PC-9 (cell line): ENCODE measurements around the gene TEAD2.

Experiments
- CTCF ChIP-seq: fragments of 200-600 bp; sonication (generic); conservative IDR thresholded peaks from 2 replicates; pipeline ENCODE4 v1.6.1; 2017; ENCODE audit warnings: mixed run types, antibody characterized with exemption, mild to moderate bottlenecking, moderate library complexity
- EZH2 ChIP-seq: fragments of 200-600 bp; sonication (generic); IDR thresholded peaks from 2 replicates; pipeline ENCODE4 v1.8.0; 2017; ENCODE audit warnings: antibody characterized with exemption, low read depth

- TF ChIP-seq CTCF (no peak), EZH2 (no peak)
Measured at GRCh38 chr19:49349567-49349966, 12.6 kb downstream of the TEAD2 start.
